CD14-positive monocyte (primary cell): Measurements from ENCODE around the gene RHOBTB1. TPM values are rescaled to one million over a fixed set of nuclear protein-coding genes. Genes with fewer than 3 reads are reported as not detected.

ENCODE experiments used
- DNase-seq, 3 donors: peaks; one replicate each; pipeline ENCODE4 v3.0.0-alpha.2; 2011 to 2022
- H2AFZ ChIP-seq: 2 replicates; pipeline ENCODE4 v1.6.0; 2012; ENCODE audit warnings: mild to moderate bottlenecking, low read depth, low read length, inconsistent platforms; ENCODE audit not compliant: insufficient read depth, poor library complexity, severe bottlenecking
- H3K27ac ChIP-seq, 2 donors: 1 replicate in 1 of 2; 2 replicates in 1 of 2; pipeline ENCODE4 v1.5.1; 2012 to 2013; ENCODE audit warnings: low read length in 2 of 2, control low read depth in 1 of 2, inconsistent platforms in 1 of 2, low read depth in 1 of 2, mild to moderate bottlenecking in 1 of 2
- H3K27me3 ChIP-seq, 2 donors: one replicate each; pipeline versions ENCODE4 v1.6.0 to v1.6.1; 2011 to 2013; ENCODE audit warnings: low read length in 2 of 2; ENCODE audit not compliant: control insufficient read depth in 2 of 2, insufficient read depth in 2 of 2
- H3K36me3 ChIP-seq, 2 donors: replicated peaks in 1 of 2; 1 replicate in 1 of 2; 2 replicates in 1 of 2; pipeline versions ENCODE4 v1.5.1 to v1.6.1; 2012 to 2013; ENCODE audit warnings: low read length in 2 of 2, control low read depth in 1 of 2, inconsistent platforms in 1 of 2, mild to moderate bottlenecking in 1 of 2; ENCODE audit not compliant: insufficient read depth in 2 of 2, control insufficient read depth in 1 of 2
- H3K4me1 ChIP-seq, 2 donors: 1 replicate in 1 of 2; 2 replicates in 1 of 2; pipeline versions ENCODE4 v1.5.1 to v1.6.1; 2012 to 2013; ENCODE audit warnings: low read length in 2 of 2, control low read depth in 1 of 2, inconsistent platforms in 1 of 2, mild to moderate bottlenecking in 1 of 2, moderate library complexity in 1 of 2; ENCODE audit not compliant: insufficient read depth in 2 of 2, control insufficient read depth in 1 of 2
- H3K4me2 ChIP-seq: replicated peaks from 2 replicates; pipeline ENCODE3; 2012; ENCODE audit warnings: low read length, moderate library complexity, mild to moderate bottlenecking; ENCODE audit not compliant: poor library complexity, severe bottlenecking; ENCODE audit errors: extremely low read depth
- H3K4me3 ChIP-seq, 3 experiments: fragments of 200-600 bp in 1 of 3; sonication (generic) in 1 of 3; replicated peaks in 1 of 3; 1 replicate in 2 of 3; 2 replicates in 1 of 3; pipeline ENCODE4 v1.5.1; 2011 to 2013; ENCODE audit warnings: low read length in 3 of 3, mild to moderate bottlenecking in 3 of 3, control low read depth in 2 of 3, low read depth in 2 of 3, inconsistent platforms in 1 of 3, moderate library complexity in 1 of 3
- H3K79me2 ChIP-seq: 2 replicates; pipeline ENCODE4 v1.6.0; 2012; ENCODE audit warnings: mild to moderate bottlenecking, control low read depth, inconsistent platforms, low read length, moderate library complexity; ENCODE audit not compliant: insufficient read depth
- H3K9ac ChIP-seq: 2 replicates; pipeline ENCODE4 v1.6.0; 2017; ENCODE audit warnings: low read length, mild to moderate bottlenecking; ENCODE audit not compliant: insufficient read depth, poor library complexity, severe bottlenecking
- H3K9me3 ChIP-seq, 2 donors: replicated peaks in 1 of 2; 1 replicate in 1 of 2; 2 replicates in 1 of 2; pipeline versions ENCODE4 v1.5.1 to v1.6.1; 2012 to 2013; ENCODE audit warnings: low read length in 2 of 2, control low read depth in 1 of 2; ENCODE audit not compliant: control insufficient read depth in 1 of 2, insufficient read depth in 1 of 2
- H4K20me1 ChIP-seq: 2 replicates; pipeline ENCODE4 v1.6.0; 2012; ENCODE audit warnings: mild to moderate bottlenecking, low read length, control low read depth, moderate library complexity; ENCODE audit not compliant: insufficient read depth
- H3K27ac Mint-ChIP-seq, 7 donors: one replicate each; pipeline ENCODE4 v1.8.0; 2020; ENCODE audit warnings: mild to moderate bottlenecking in 7 of 7, mixed read lengths in 7 of 7, moderate library complexity in 6 of 7, inconsistent platforms in 2 of 7
- H3K27me3 Mint-ChIP-seq, 3 donors: one replicate each; pipeline ENCODE4 v1.8.0; 2021 to 2022; ENCODE audit warnings: low read depth in 3 of 3, mild to moderate bottlenecking in 3 of 3, mixed read lengths in 3 of 3, moderate library complexity in 3 of 3, inconsistent platforms in 1 of 3
- H3K36me3 Mint-ChIP-seq, 2 donors: one replicate each; pipeline ENCODE4 v1.8.0; 2020; ENCODE audit warnings: mixed read lengths in 2 of 2, inconsistent platforms in 1 of 2, mild to moderate bottlenecking in 1 of 2
- H3K4me1 Mint-ChIP-seq: one replicate; pipeline ENCODE4 v1.8.0; 2020; ENCODE audit warnings: mild to moderate bottlenecking, mixed read lengths
- H3K4me3 Mint-ChIP-seq, 2 donors: one replicate each; pipeline ENCODE4 v1.8.0; 2020; ENCODE audit warnings: mild to moderate bottlenecking in 2 of 2, mixed read lengths in 2 of 2, moderate library complexity in 1 of 2
- H3K9me3 Mint-ChIP-seq, 7 donors: one replicate each; pipeline ENCODE4 v1.8.0; 2020 to 2022; ENCODE audit warnings: mixed read lengths in 7 of 7, mild to moderate bottlenecking in 6 of 7, moderate library complexity in 6 of 7, inconsistent platforms in 2 of 7
- WGBS: methylation state at CpG from one replicate; pipeline ENCODE4 v1.1.5; 2013; ENCODE audit warnings: missing lambda C conversion rate; ENCODE audit not compliant: insufficient coverage; 5-methylcytosine and 5-hydroxymethylcytosine counted together
- intact Hi-C, 2 donors: fragments of 100-400 bp; cut with micrococcal nuclease; formaldehyde crosslinking; loops; one replicate each; pipeline versions ENCODE4 v1.15.0 to v1.15.1; 2023
- polyA plus RNA-seq, 3 donors: library from polyadenylated mRNA; depleted of rRNA in 1 of 3; unstranded in 2 of 3; stranded (reverse) in 1 of 3; fragments of 300-500 nt in 2 of 3; fragments of >200 nt in 1 of 3; fragmentation: Illumina TruSeq in 2 of 3; gene quantifications; 1 replicate in 2 of 3; 2 replicates in 1 of 3; pipeline ENCODE4 v1.2.3, GENCODE V29; 2012 to 2021
- TF ChIP-seq, protein P1 (sequence below): fragments of 200-600 bp; IDR thresholded peaks from one replicate; pipeline ENCODE4 v1.8.0; 2022; ENCODE audit warnings: antibody characterized with exemption, mild to moderate bottlenecking

RHOBTB1 gene
- polyA plus RNA-seq, 3 donors: 0.41 to 0.96 (median 0.62) TPM

DNA sequence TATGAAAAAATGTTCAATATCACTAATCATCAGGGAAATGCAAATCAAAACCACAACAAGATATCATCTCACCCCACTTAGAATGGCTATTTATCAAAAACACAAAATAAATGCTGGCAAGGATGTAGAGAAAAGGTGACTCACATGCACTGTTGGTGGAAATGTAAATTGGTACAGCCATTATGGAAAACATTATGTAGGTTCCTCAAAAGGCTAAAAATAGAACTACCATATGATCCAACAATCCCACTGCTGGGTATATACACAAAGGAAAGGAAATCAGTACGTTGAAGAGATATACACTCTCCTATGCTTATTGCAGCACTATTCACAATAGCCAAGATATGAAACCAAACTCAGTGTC, 115.5 kb downstream of the RHOBTB1 start:
- Histone ChIP-seq H3K27ac (no peak overlapping the region), H3K36me3 (no peaks in the 10 kb centered on the region), H3K27me3 (no peaks in the 10 kb centered on the region), H3K9ac (no peak overlapping the region), H4K20me1 (no peaks in the 10 kb centered on the region), H3K79me2 (no peaks in the 10 kb centered on the region), H3K4me3 (no peak overlapping the region), H3K4me2 (no peak overlapping the region), H3K9me3 (no peaks in the 10 kb centered on the region), H3K4me1 (no peaks in the 10 kb centered on the region), H2AFZ (no peak overlapping the region)
- H3K27me3 Mint-ChIP-seq: peaks cover 0 to 2% (median 1%) of the 10 kb centered on the region in 3 donors
- no peak for DNase-seq
- no CpG with 5 or more reads among the region's 1 CpG for WGBS
- TF ChIP-seq, protein P1, sequence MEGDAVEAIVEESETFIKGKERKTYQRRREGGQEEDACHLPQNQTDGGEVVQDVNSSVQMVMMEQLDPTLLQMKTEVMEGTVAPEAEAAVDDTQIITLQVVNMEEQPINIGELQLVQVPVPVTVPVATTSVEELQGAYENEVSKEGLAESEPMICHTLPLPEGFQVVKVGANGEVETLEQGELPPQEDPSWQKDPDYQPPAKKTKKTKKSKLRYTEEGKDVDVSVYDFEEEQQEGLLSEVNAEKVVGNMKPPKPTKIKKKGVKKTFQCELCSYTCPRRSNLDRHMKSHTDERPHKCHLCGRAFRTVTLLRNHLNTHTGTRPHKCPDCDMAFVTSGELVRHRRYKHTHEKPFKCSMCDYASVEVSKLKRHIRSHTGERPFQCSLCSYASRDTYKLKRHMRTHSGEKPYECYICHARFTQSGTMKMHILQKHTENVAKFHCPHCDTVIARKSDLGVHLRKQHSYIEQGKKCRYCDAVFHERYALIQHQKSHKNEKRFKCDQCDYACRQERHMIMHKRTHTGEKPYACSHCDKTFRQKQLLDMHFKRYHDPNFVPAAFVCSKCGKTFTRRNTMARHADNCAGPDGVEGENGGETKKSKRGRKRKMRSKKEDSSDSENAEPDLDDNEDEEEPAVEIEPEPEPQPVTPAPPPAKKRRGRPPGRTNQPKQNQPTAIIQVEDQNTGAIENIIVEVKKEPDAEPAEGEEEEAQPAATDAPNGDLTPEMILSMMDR: no peak
- peaks cover 3% of the 10 kb centered on the region for H3K4me1 Mint-ChIP-seq
- intact Hi-C loops: no loop called here
- H3K27ac Mint-ChIP-seq: no peak overlapping the region
- no peaks in the 10 kb centered on the region for H3K36me3 Mint-ChIP-seq
- no peaks in the 10 kb centered on the region for H3K9me3 Mint-ChIP-seq
- H3K4me3 Mint-ChIP-seq: no peak overlapping the region

DNA sequence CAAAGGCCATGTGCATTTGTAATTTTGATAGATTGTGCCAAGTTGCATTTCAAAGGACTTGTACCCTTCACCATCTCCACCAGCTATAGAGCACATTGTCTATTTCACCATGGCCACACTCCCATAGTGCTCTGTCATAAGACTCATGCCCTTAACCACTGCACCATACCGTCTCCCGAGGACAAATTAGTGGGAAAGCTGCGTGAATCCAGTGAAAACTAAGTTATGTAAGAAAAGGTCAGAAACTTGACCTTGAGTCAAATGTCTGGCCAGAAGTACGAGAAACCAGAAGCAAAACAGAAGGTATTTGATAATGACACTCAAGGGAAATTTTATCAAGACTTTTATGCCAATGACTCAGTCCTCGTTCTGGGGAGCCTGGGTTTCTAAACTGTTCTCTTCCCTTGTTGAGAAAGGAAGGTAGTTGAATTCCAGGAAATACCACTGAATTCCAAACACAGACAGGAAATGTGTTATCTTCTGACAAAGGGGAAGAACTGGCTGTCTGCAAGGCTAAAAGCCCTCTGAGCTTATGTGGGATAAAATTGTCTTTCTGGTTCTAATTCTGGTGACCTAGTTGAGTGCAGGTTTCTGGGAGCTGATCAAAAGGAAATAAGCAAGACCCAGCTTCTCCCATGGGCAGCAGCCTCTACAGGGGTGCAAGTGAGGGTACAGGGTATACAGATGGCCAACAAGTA, 116.0 kb downstream of the RHOBTB1 start:
- H4K20me1 ChIP-seq: no peaks in the 10 kb centered on the region
- H3K27me3 ChIP-seq: no peaks in the 10 kb centered on the region
- intact Hi-C loops: no loop called here
- H3K27ac ChIP-seq: no peak overlapping the region
- Mint-ChIP-seq H3K27ac (no peak overlapping the region), H3K27me3 (peaks cover 0 to 2% (median 1%) of the 10 kb centered on the region in 3 donors), H3K36me3 (no peaks in the 10 kb centered on the region), H3K9me3 (no peaks in the 10 kb centered on the region), H3K4me1 (peaks cover 3% of the 10 kb centered on the region), H3K4me3 (no peak overlapping the region)
- H3K4me1 ChIP-seq: no peaks in the 10 kb centered on the region
- no peaks in the 10 kb centered on the region for H3K36me3 ChIP-seq
- no peak overlapping the region for H2AFZ ChIP-seq
- no peaks in the 10 kb centered on the region for H3K79me2 ChIP-seq
- TF ChIP-seq, protein P1: no peak
- no peak overlapping the region for H3K4me3 ChIP-seq
- no peak overlapping the region for H3K4me2 ChIP-seq
- WGBS: 64% methylated on average over 2 of the region's 5 CpGs
- no peak overlapping the region for H3K9ac ChIP-seq
- no peaks in the 10 kb centered on the region for H3K9me3 ChIP-seq
- no peak for DNase-seq
